HEK293T (cell line): Measurements from ENCODE around the gene PRKCE.

Source experiments
- ARNT ChIP-seq: fragments of 450-650 bp; IDR thresholded peaks from 2 replicates; pipeline ENCODE4 v1.6.1; 2017; ENCODE audit warnings: mild to moderate bottlenecking
- BHLHE40 ChIP-seq: fragments of 450-650 bp; IDR thresholded peaks from 2 replicates; pipeline ENCODE4 v1.6.1; 2016; ENCODE audit warnings: mild to moderate bottlenecking, moderate library complexity, borderline replicate concordance
- ELF4 ChIP-seq: fragments of 450-650 bp; IDR thresholded peaks from 2 replicates; pipeline ENCODE4 v1.6.1; 2017; ENCODE audit warnings: antibody characterized with exemption
- FOXK2 ChIP-seq: fragments of 450-650 bp; IDR thresholded peaks from 2 replicates; pipeline ENCODE4 v1.6.1; 2016; ENCODE audit warnings: mild to moderate bottlenecking
- FOXM1 ChIP-seq: fragments of 450-650 bp; IDR thresholded peaks from 2 replicates; pipeline ENCODE4 v1.6.1; 2017; ENCODE audit warnings: mild to moderate bottlenecking, borderline replicate concordance
- HDGF ChIP-seq: fragments of 450-650 bp; IDR thresholded peaks from 2 replicates; pipeline ENCODE4 v1.6.1; 2017; ENCODE audit warnings: antibody characterized with exemption, borderline replicate concordance
- L3MBTL2 ChIP-seq: fragments of 450-650 bp; conservative IDR thresholded peaks from 2 replicates; pipeline ENCODE4 v1.6.1; 2016; ENCODE audit warnings: mild to moderate bottlenecking
- LEF1 ChIP-seq: fragments of 450-650 bp; IDR thresholded peaks from 2 replicates; pipeline ENCODE4 v1.6.1; 2017; ENCODE audit warnings: mild to moderate bottlenecking, borderline replicate concordance
- NFRKB ChIP-seq: fragments of 450-650 bp; IDR thresholded peaks from 2 replicates; pipeline ENCODE4 v1.6.1; 2016; ENCODE audit warnings: mild to moderate bottlenecking, moderate library complexity
- PKNOX1 ChIP-seq: fragments of 450-650 bp; IDR thresholded peaks from 2 replicates; pipeline ENCODE4 v1.6.1; 2016
- SP1 ChIP-seq: fragments of 450-650 bp; IDR thresholded peaks from 2 replicates; pipeline ENCODE4 v1.6.1; 2017
- SUZ12 ChIP-seq: fragments of 450-650 bp; IDR thresholded peaks from 2 replicates; pipeline ENCODE4 v1.6.1; 2016; ENCODE audit warnings: mild to moderate bottlenecking
- TARDBP ChIP-seq: fragments of 450-650 bp; IDR thresholded peaks from 2 replicates; pipeline ENCODE4 v1.6.1; 2016
- ZNF384 ChIP-seq: fragments of 450-650 bp; IDR thresholded peaks from 2 replicates; pipeline ENCODE4 v1.6.1; 2016

- TF ChIP-seq LEF1: no peak
- no peak for TF ChIP-seq TARDBP
- no peak for TF ChIP-seq SUZ12
- no peak for TF ChIP-seq PKNOX1
- TF ChIP-seq SP1: no peak
- no peak for TF ChIP-seq ARNT
- TF ChIP-seq L3MBTL2: no peak
- no peak for TF ChIP-seq FOXK2
- no peak for TF ChIP-seq BHLHE40
- no peak for TF ChIP-seq NFRKB
- TF ChIP-seq HDGF: no peak
- no peak for TF ChIP-seq ELF4
- TF ChIP-seq FOXM1: no peak
- TF ChIP-seq ZNF384: no peak
Measured at GRCh38 chr2:45631319-45631718, 20.2 kb upstream of the PRKCE start.
